Astrocyte of the spinal cord (primary cell): ENCODE results near the gene FAAP20.

ENCODE experiments used
- DNase-seq: peaks from one replicate; pipeline ENCODE4 v3.0.0; 2011; ENCODE audit warnings: low read depth, low spot score
- H3K4me3 ChIP-seq: 2 replicates; pipeline ENCODE4 v1.5.1; 2011; ENCODE audit warnings: low read depth, mild to moderate bottlenecking, low read length, moderate library complexity
- CTCF ChIP-seq: IDR thresholded peaks from 2 replicates; pipeline ENCODE4 v1.5.1; 2012; ENCODE audit warnings: low read depth, mild to moderate bottlenecking, low read length, inconsistent platforms
- in situ Hi-C: cut with HindIII; loops from 2 replicates; pipeline ENCODE4 v1.10.0; 2017; ENCODE audit warnings: low sequenced_read_pairs

FAAP20 gene

GRCh38 chr1:2199042-2199810 lies 4.7 kb upstream of the FAAP20 start:
- in situ Hi-C loops = loop anchor here (10.0 kb wide), 1 partner anchor 176 kb away; no protein-coding TSS in a partner anchor
- TF ChIP-seq CTCF = peak; percentile 10
- peak; percentile 89 for DNase-seq
- peak overlapping the region; percentile 47 for H3K4me3 ChIP-seq

- in situ Hi-C loops = loop anchor here (10.0 kb wide), 1 partner anchor 176 kb away; no protein-coding TSS in a partner anchor
- no peak for DNase-seq
- TF ChIP-seq CTCF = no peak
- no peak overlapping the region for H3K4me3 ChIP-seq
These were observed 4.0 kb upstream of the FAAP20 start for GRCh38 chr1:2198571-2198970.

DNA sequence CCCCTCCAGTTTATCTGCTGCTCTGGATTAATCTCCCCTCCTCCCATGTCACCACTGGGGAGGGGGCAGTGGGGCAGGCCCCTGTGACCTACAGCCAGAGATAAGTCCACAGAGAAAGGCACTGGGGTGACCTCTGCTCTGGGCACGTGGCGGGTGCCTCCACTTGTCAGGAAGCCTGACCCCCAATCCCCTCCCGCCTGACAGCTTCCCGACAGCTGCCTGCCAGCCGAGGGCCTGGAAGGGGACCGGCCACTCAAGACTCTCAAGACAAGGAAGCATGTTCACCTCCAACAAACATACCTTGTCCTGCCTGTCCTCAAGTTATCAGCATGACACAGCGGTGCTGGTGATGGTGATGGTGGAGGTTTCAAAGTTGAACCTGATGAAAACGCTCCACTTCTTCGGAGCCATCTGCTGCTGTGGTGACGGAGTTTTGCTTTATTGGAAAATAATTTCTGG lies 3.2 kb upstream of the FAAP20 start:
- TF ChIP-seq CTCF = no peak
- in situ Hi-C loops = loop anchor here (10.0 kb wide), 1 partner anchor 177 kb away; no protein-coding TSS in a partner anchor
- no peak overlapping the region for H3K4me3 ChIP-seq
- no peak for DNase-seq

- in situ Hi-C loops = loop anchor here (10.0 kb wide), 1 partner anchor 178 kb away; no protein-coding TSS in a partner anchor
- DNase-seq = no peak
- no peak for TF ChIP-seq CTCF
- no peak overlapping the region for H3K4me3 ChIP-seq
These were observed 2.5 kb upstream of the FAAP20 start for GRCh38 chr1:2196901-2197638.

DNA sequence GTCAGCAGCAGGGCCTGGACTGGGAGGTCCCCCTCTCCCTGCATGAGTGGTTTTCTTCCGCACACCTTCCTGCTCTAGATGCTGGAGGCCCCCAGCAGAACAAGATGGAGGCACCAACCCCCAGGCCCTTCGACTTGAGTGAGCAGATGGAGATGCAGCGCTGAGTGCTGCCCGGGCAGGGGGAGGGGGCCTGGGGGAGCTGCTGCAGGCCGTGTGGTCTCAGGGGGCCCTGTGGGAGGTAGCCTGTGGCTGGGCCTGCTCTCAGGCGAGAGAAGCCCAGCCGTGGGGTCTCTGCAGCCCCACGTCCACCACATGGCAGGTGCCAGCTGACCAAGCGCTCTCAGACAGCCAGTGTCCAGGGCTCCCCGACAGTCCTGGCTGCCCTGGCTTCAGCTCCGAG lies 1.2 kb upstream of the FAAP20 start:
- in situ Hi-C loops = loop anchor here (10.0 kb wide), 1 partner anchor 179 kb away; no protein-coding TSS in a partner anchor
- no peak overlapping the region for H3K4me3 ChIP-seq
- TF ChIP-seq CTCF = no peak
- DNase-seq = no peak

DNA sequence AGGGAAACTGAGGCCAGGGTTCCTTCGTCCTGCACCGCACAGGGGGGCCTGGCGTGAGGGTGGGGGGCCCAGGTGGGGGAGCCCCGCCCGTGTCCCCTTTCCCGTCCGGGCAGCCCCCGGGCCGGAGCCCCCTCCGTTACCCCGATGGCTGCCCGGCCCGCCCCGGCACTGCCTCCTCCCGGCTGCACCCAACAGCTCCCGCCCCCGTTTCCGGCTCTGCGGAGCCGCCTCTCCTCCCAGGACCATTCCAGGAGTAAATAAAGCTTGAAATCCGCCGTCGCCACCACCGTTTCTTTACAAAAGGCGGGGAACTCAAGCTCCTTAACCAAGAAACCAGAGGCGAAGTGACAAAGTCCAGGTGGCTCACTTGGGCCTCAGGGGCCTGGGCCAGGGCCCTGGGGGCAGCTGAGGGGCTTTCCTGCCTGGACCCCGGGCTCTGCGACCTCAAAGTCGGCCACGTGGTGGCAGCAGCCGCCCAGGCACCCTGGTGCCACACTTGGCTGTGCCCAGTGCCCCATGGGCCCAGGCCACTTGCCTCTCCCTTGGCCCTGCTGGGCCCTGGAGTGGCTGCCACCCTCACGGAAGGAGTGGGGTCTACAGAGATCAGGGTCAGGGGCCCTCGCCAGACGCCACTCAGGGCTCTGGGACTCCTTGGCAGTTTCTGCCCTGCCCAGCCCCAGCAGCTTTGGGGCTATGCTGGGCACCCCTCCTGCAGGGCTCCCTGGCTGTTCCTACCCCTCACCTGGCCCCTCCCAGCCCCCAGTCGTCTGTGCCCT lies 514 bp upstream of the FAAP20 start:
- DNase-seq = peak; percentile 93
- H3K4me3 ChIP-seq = peak overlapping the region; percentile 49
- peak; percentile 88 for TF ChIP-seq CTCF
- in situ Hi-C loops = loop anchor here (10.0 kb wide), 1 partner anchor 180 kb away; no protein-coding TSS in a partner anchor
